Measurements from ENCODE around the gene NEURL1.

DNA sequence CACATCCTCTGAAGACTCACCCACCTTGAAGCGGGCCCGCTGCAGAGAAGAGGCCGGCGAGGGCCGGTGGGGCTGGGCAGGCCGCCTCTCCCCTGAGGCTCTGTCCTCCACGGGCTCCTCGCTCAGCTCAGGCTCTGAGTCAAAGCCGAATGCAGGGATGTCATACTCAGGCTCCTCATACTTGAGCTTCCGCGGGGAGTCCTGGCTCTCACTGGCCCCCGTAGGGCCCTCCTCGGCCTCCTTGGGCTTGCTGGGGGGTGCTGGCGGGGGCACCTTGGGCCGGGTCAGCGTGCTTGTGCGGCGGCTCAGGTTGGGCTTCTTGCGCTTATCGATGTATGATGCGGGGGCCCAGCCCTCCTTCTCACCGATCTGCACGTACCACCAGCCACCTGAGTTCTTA is 109.9 kb downstream of the NEURL1 start:
- TF ChIP-seq, protein P1, sequence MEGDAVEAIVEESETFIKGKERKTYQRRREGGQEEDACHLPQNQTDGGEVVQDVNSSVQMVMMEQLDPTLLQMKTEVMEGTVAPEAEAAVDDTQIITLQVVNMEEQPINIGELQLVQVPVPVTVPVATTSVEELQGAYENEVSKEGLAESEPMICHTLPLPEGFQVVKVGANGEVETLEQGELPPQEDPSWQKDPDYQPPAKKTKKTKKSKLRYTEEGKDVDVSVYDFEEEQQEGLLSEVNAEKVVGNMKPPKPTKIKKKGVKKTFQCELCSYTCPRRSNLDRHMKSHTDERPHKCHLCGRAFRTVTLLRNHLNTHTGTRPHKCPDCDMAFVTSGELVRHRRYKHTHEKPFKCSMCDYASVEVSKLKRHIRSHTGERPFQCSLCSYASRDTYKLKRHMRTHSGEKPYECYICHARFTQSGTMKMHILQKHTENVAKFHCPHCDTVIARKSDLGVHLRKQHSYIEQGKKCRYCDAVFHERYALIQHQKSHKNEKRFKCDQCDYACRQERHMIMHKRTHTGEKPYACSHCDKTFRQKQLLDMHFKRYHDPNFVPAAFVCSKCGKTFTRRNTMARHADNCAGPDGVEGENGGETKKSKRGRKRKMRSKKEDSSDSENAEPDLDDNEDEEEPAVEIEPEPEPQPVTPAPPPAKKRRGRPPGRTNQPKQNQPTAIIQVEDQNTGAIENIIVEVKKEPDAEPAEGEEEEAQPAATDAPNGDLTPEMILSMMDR (conservative IDR thresholded peaks at IDR 0.05; ENCODE audit: low read length): no peak
- TF ChIP-seq EZH2phosphoT487 (IDR thresholded peaks at IDR 0.05; ENCODE audit: borderline replicate concordance, low read depth, low read length): no peak
